AG04450 (cell line): ENCODE measurements around the gene PCNA. TPM values are rescaled to one million over a fixed set of nuclear protein-coding genes. Genes with fewer than 3 reads are reported as not detected.

ENCODE experiments used
- CTCF ChIA-PET: fragments of 300-600, 350-600 bp; formaldehyde crosslinking; extraction: SDS; loops from one replicate; lab custom pipeline; 2022; ENCODE audit warnings: antibody characterized with exemption, inconsistent platforms; lab: Charles Lee
- POLR2A ChIA-PET: fragments of 350-600 bp; formaldehyde crosslinking; extraction: SDS; loops from one replicate; lab custom pipeline; 2021; ENCODE audit warnings: antibody characterized with exemption, inconsistent platforms; lab: Yijun Ruan, JAX
- DNase-seq: peaks from one replicate; pipeline ENCODE4 v3.0.0-alpha.2; 2011; ENCODE audit warnings: low read depth, low spot score
- H3K27ac ChIP-seq: one replicate; pipeline ENCODE4 v1.5.1; 2012; ENCODE audit warnings: low read depth, low read length, control low read depth
- H3K27me3 ChIP-seq: one replicate; pipeline ENCODE4 v1.6.0; 2012; ENCODE audit warnings: low read length; ENCODE audit not compliant: control insufficient read depth, insufficient read depth
- H3K4me3 ChIP-seq: 2 replicates; pipeline ENCODE4 v1.5.1; 2011; ENCODE audit warnings: mild to moderate bottlenecking, low read depth, low read length, control low read depth
- H3K9me3 ChIP-seq: 2 replicates; pipeline ENCODE4 v1.5.1; 2012; ENCODE audit warnings: low read length; ENCODE audit not compliant: control insufficient read depth, insufficient read depth
- polyA plus RNA-seq: library from polyadenylated mRNA; depleted of rRNA; stranded (reverse); fragments of >200 nt; gene quantifications from 2 replicates; pipeline ENCODE4 v1.2.3, GENCODE V29; 2011
- TF ChIP-seq, protein P1 (sequence below): IDR thresholded peaks from 2 replicates; pipeline ENCODE4 v1.5.1; 2011; ENCODE audit warnings: low read depth, low read length, control low read depth, inconsistent platforms

Gene PCNA
- polyA plus RNA-seq, 1 experiment: 134 TPM

GRCh38 chr20:5145365-5146098 lies 25.8 kb upstream of the PCNA start:
- ChIA-PET CTCF (interaction anchor here (0.9 to 1.8 kb wide), 3 partner anchors 8 to 77 kb away, joined by 4 to 9 read pairs (median 7); no protein-coding TSS in a partner anchor), POLR2A (no interaction called here)
- Histone ChIP-seq H3K9me3 (no peaks in the 10 kb centered on the region; the same call in 1 of the 2 replicates), H3K27ac (no peak overlapping the region), H3K4me3 (no peak overlapping the region), H3K27me3 (no peaks in the 10 kb centered on the region)
- TF ChIP-seq, protein P1, sequence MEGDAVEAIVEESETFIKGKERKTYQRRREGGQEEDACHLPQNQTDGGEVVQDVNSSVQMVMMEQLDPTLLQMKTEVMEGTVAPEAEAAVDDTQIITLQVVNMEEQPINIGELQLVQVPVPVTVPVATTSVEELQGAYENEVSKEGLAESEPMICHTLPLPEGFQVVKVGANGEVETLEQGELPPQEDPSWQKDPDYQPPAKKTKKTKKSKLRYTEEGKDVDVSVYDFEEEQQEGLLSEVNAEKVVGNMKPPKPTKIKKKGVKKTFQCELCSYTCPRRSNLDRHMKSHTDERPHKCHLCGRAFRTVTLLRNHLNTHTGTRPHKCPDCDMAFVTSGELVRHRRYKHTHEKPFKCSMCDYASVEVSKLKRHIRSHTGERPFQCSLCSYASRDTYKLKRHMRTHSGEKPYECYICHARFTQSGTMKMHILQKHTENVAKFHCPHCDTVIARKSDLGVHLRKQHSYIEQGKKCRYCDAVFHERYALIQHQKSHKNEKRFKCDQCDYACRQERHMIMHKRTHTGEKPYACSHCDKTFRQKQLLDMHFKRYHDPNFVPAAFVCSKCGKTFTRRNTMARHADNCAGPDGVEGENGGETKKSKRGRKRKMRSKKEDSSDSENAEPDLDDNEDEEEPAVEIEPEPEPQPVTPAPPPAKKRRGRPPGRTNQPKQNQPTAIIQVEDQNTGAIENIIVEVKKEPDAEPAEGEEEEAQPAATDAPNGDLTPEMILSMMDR: no peak
- no peak for DNase-seq

DNA sequence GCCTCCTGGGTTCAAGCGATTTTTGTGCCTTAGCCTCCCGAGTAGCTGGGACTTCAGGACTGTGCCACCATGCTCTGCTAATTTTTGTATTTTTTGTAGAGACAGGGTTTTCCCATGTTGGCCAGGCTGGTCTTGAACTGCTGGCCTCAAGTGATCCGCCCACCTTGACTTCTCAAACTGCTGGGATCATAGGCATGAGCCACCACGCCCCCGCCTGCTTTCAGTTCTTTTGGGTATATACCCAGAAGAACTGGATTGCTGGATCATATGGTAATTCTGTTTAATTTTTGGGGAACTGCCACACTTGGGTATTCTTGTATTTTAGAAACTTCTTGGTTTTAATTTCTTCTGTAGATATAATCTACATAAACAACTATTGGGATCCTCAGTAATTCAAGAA lies 24.1 kb upstream of the PCNA start:
- no peak overlapping the region for H3K27ac ChIP-seq
- CTCF ChIA-PET: interaction anchor here (0.8 kb wide), 1 partner anchor 17 kb away, joined by 3 read pairs; the partner anchor contains the start of gene CDS2
- no peak for DNase-seq
- H3K4me3 ChIP-seq: no peak overlapping the region
- H3K9me3 ChIP-seq: no peaks in the 10 kb centered on the region; the same call in 1 of the 2 replicates
- POLR2A ChIA-PET: no interaction called here
- H3K27me3 ChIP-seq: no peaks in the 10 kb centered on the region
- TF ChIP-seq, protein P1: no peak

DNA sequence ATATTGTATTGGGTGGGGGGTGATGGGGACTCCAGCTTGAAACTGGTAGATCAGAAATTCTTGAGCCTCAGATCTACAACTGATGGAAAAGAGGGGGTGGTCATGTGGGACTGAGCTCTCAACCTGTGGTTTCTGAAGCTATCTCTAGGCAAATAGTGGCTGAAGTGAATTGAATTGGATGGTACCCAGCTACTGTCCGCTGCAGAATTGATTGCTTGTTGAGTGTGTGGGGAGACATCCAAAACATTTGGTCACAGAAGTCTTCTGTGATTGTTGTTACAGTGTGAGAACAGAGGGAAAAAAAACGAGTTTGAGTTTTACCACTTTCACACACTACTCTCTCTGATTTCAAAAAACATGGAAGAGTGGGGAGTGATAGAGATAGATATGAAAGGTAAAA lies 21.9 kb upstream of the PCNA start:
- POLR2A ChIA-PET: interaction anchor here (1.4 kb wide), 1 partner anchor 15 kb away, joined by 3 read pairs; the partner anchor contains the start of gene CDS2
- no peaks in the 10 kb centered on the region; the same call in 1 of the 2 replicates for H3K9me3 ChIP-seq
- H3K27ac ChIP-seq: no peak overlapping the region
- TF ChIP-seq, protein P1: no peak
- H3K27me3 ChIP-seq: no peaks in the 10 kb centered on the region
- CTCF ChIA-PET: interaction anchor here (0.9 to 1.5 kb wide), 3 partner anchors 15 to 307 kb away, joined by 3 to 8 read pairs (median 7); partner anchors contain the start of gene CDS2
- DNase-seq: no peak
- no peak overlapping the region for H3K4me3 ChIP-seq

GRCh38 chr20:5140195-5140594 lies 20.4 kb upstream of the PCNA start:
- no peak for DNase-seq
- Histone ChIP-seq H3K27me3 (no peaks in the 10 kb centered on the region), H3K4me3 (no peak overlapping the region), H3K9me3 (no peaks in the 10 kb centered on the region; the same call in 1 of the 2 replicates), H3K27ac (no peak overlapping the region)
- ChIA-PET CTCF (interaction anchor here (1.4 kb wide), 1 partner anchor 52 kb away, joined by 7 read pairs; no protein-coding TSS in a partner anchor), POLR2A (no interaction called here)
- TF ChIP-seq, protein P1: no peak

GRCh38 chr20:5136096-5136495 lies 16.3 kb upstream of the PCNA start:
- POLR2A ChIA-PET: no interaction called here
- Histone ChIP-seq H3K27ac (peak overlapping the region; percentile 21), H3K27me3 (no peaks in the 10 kb centered on the region), H3K4me3 (no peak overlapping the region), H3K9me3 (no peaks in the 10 kb centered on the region; the same call in 1 of the 2 replicates)
- no peak for DNase-seq
- TF ChIP-seq, protein P1: no peak
- CTCF ChIA-PET: interaction anchor here (0.7 to 1.9 kb wide), 3 partner anchors 9 to 58 kb away, joined by 3 to 9 read pairs (median 5); partner anchors contain the start of gene CDS2
